Central memory CD8-positive, alpha-beta T cell (primary cell): Measurements from ENCODE around the gene TMEM39A.

ENCODE experiments used
- ATAC-seq: fragments of 150-1000 bp; cut with Tn5 transposase; replicated peaks from 2 replicates; pipeline ENCODE4 v1.10.0; 2022; ENCODE audit warnings: mild to moderate bottlenecking, moderate FRiP score, moderate number of reproducible peaks; ENCODE audit not compliant: poor library complexity, severe bottlenecking; ENCODE audit errors: extremely low read depth
- DNase-seq, 2 donors: peaks; one replicate each; pipeline ENCODE4 v3.0.0; 2021; ENCODE audit warnings: low spot score in 2 of 2
- H3K27ac Mint-ChIP-seq: one replicate; pipeline ENCODE4 v1.8.0; 2022; ENCODE audit warnings: low read depth, mild to moderate bottlenecking, moderate library complexity, mixed read lengths
- H3K27me3 Mint-ChIP-seq: one replicate; pipeline ENCODE4 v1.8.0; 2022; ENCODE audit warnings: mixed read lengths
- H3K36me3 Mint-ChIP-seq: one replicate; pipeline ENCODE4 v1.8.0; 2022; ENCODE audit warnings: mild to moderate bottlenecking, moderate library complexity, mixed read lengths; ENCODE audit not compliant: insufficient read depth
- H3K4me1 Mint-ChIP-seq: one replicate; pipeline ENCODE4 v1.8.0; 2022; ENCODE audit warnings: mixed read lengths
- H3K4me3 Mint-ChIP-seq: one replicate; pipeline ENCODE4 v1.8.0; 2022; ENCODE audit warnings: mild to moderate bottlenecking, moderate library complexity, mixed read lengths
- H3K9me3 Mint-ChIP-seq: one replicate; pipeline ENCODE4 v1.8.0; 2022; ENCODE audit warnings: mixed read lengths

TMEM39A gene

GRCh38 chr3:119490153-119490552 lies 26.7 kb upstream of the TMEM39A start:
- Mint-ChIP-seq H3K27ac (no peak overlapping the region), H3K27me3 (no peaks in the 10 kb centered on the region), H3K9me3 (no peaks in the 10 kb centered on the region), H3K36me3 (peaks cover 21% of the 10 kb centered on the region), H3K4me3 (no peak overlapping the region), H3K4me1 (no peaks in the 10 kb centered on the region)
- ATAC-seq (no peak), DNase-seq (no peak)

- Mint-ChIP-seq H3K27me3 (no peaks in the 10 kb centered on the region), H3K27ac (no peak overlapping the region), H3K9me3 (no peaks in the 10 kb centered on the region), H3K4me1 (no peaks in the 10 kb centered on the region), H3K4me3 (no peak overlapping the region), H3K36me3 (peaks cover 31% of the 10 kb centered on the region)
- ATAC-seq (no peak), DNase-seq (no peak)
These were observed 22.1 kb upstream of the TMEM39A start for GRCh38 chr3:119485563-119485962.

- H3K4me3 Mint-ChIP-seq: no peak overlapping the region
- no peak overlapping the region for H3K27ac Mint-ChIP-seq
- no peaks in the 10 kb centered on the region for H3K4me1 Mint-ChIP-seq
- peaks cover 34% of the 10 kb centered on the region for H3K36me3 Mint-ChIP-seq
- no peaks in the 10 kb centered on the region for H3K9me3 Mint-ChIP-seq
- H3K27me3 Mint-ChIP-seq: no peaks in the 10 kb centered on the region
- no peak for ATAC-seq
- no peak for DNase-seq
These were observed 19.7 kb upstream of the TMEM39A start for GRCh38 chr3:119483101-119483500.

GRCh38 chr3:119481079-119481478 lies 17.7 kb upstream of the TMEM39A start:
- DNase-seq (no peak), ATAC-seq (no peak)
- Mint-ChIP-seq H3K4me3 (no peak overlapping the region), H3K9me3 (no peaks in the 10 kb centered on the region), H3K36me3 (peaks cover 33% of the 10 kb centered on the region), H3K4me1 (no peaks in the 10 kb centered on the region), H3K27me3 (no peaks in the 10 kb centered on the region), H3K27ac (no peak overlapping the region)

- Mint-ChIP-seq H3K27ac (no peak overlapping the region), H3K4me3 (peak overlapping the region; percentile 90), H3K4me1 (peaks cover 31% of the 10 kb centered on the region), H3K9me3 (no peaks in the 10 kb centered on the region), H3K36me3 (peaks cover 37% of the 10 kb centered on the region), H3K27me3 (no peaks in the 10 kb centered on the region)
- no peak for DNase-seq
- no peak for ATAC-seq
These were observed 7.5 kb upstream of the TMEM39A start for GRCh38 chr3:119470866-119471265.

GRCh38 chr3:119469418-119470189 lies 6.2 kb upstream of the TMEM39A start:
- H3K27me3 Mint-ChIP-seq: no peaks in the 10 kb centered on the region
- peaks cover 31% of the 10 kb centered on the region for H3K4me1 Mint-ChIP-seq
- ATAC-seq: no peak
- peaks cover 33% of the 10 kb centered on the region for H3K36me3 Mint-ChIP-seq
- H3K4me3 Mint-ChIP-seq: peak overlapping the region; percentile 90
- no peaks in the 10 kb centered on the region for H3K9me3 Mint-ChIP-seq
- peak overlapping the region; percentile 81 for H3K27ac Mint-ChIP-seq
- no peak for DNase-seq

- Mint-ChIP-seq H3K27ac (peak overlapping the region; percentile 81), H3K36me3 (peaks cover 35% of the 10 kb centered on the region), H3K27me3 (no peaks in the 10 kb centered on the region), H3K9me3 (peaks cover 5% of the 10 kb centered on the region), H3K4me3 (peak overlapping the region; percentile 90), H3K4me1 (peaks cover 42% of the 10 kb centered on the region)
- no peak for ATAC-seq
- no peak for DNase-seq
These were observed 4.6 kb upstream of the TMEM39A start for GRCh38 chr3:119468041-119468440.

- no peak for ATAC-seq
These were observed 6.2 kb downstream of the TMEM39A start for GRCh38 chr3:119457246-119457645.

GRCh38 chr3:119456469-119456868 lies 6.9 kb downstream of the TMEM39A start:
- no peak overlapping the region for H3K27ac Mint-ChIP-seq
- peaks cover 57% of the 10 kb centered on the region for H3K36me3 Mint-ChIP-seq
- DNase-seq (no peak), ATAC-seq (no peak)
- no peaks in the 10 kb centered on the region for H3K9me3 Mint-ChIP-seq
- peaks cover 37% of the 10 kb centered on the region for H3K4me1 Mint-ChIP-seq
- no peaks in the 10 kb centered on the region for H3K27me3 Mint-ChIP-seq
- H3K4me3 Mint-ChIP-seq: no peak overlapping the region

More at GRCh38 chr3:119457246-119457645, 6.2 kb downstream of the TMEM39A start:
- peaks cover 54% of the 10 kb centered on the region for H3K36me3 Mint-ChIP-seq
- no peaks in the 10 kb centered on the region for H3K9me3 Mint-ChIP-seq
- peak overlapping the region; percentile 53 for H3K27ac Mint-ChIP-seq
- DNase-seq: no peak
- H3K4me1 Mint-ChIP-seq: peaks cover 37% of the 10 kb centered on the region
- H3K4me3 Mint-ChIP-seq: no peak overlapping the region
- H3K27me3 Mint-ChIP-seq: no peaks in the 10 kb centered on the region

GRCh38 chr3:119453822-119454221 lies 9.6 kb downstream of the TMEM39A start:
- no peak for ATAC-seq
- peaks cover 32% of the 10 kb centered on the region for H3K4me1 Mint-ChIP-seq

GRCh38 chr3:119444590-119444989 lies 18.8 kb downstream of the TMEM39A start:
- H3K27me3 Mint-ChIP-seq: no peaks in the 10 kb centered on the region
- H3K36me3 Mint-ChIP-seq: peaks cover 36% of the 10 kb centered on the region
- no peak overlapping the region for H3K27ac Mint-ChIP-seq
- no peaks in the 10 kb centered on the region for H3K9me3 Mint-ChIP-seq
- DNase-seq: no peak
- no peak for ATAC-seq
- H3K4me3 Mint-ChIP-seq: no peak overlapping the region
- H3K4me1 Mint-ChIP-seq: peaks cover 5% of the 10 kb centered on the region

More at GRCh38 chr3:119453822-119454221, 9.6 kb downstream of the TMEM39A start:
- no peak for DNase-seq
- H3K36me3 Mint-ChIP-seq: peaks cover 68% of the 10 kb centered on the region
- H3K4me3 Mint-ChIP-seq: no peak overlapping the region
- H3K9me3 Mint-ChIP-seq: no peaks in the 10 kb centered on the region
- H3K27me3 Mint-ChIP-seq: no peaks in the 10 kb centered on the region
- no peak overlapping the region for H3K27ac Mint-ChIP-seq

GRCh38 chr3:119443179-119443578 lies 20.2 kb downstream of the TMEM39A start:
- peak; percentile 36 for ATAC-seq
- no peak for DNase-seq
- H3K36me3 Mint-ChIP-seq: peaks cover 32% of the 10 kb centered on the region
- no peaks in the 10 kb centered on the region for H3K9me3 Mint-ChIP-seq
- H3K27ac Mint-ChIP-seq: no peak overlapping the region
- no peaks in the 10 kb centered on the region for H3K27me3 Mint-ChIP-seq
- H3K4me1 Mint-ChIP-seq: peaks cover 12% of the 10 kb centered on the region
- no peak overlapping the region for H3K4me3 Mint-ChIP-seq

GRCh38 chr3:119437691-119438258 lies 25.6 kb downstream of the TMEM39A start:
- DNase-seq (no peak), ATAC-seq (peak; percentile 95)
- H3K27ac Mint-ChIP-seq: no peak overlapping the region
- peaks cover 47% of the 10 kb centered on the region for H3K36me3 Mint-ChIP-seq
- no peak overlapping the region for H3K4me3 Mint-ChIP-seq
- H3K9me3 Mint-ChIP-seq: no peaks in the 10 kb centered on the region
- no peaks in the 10 kb centered on the region for H3K27me3 Mint-ChIP-seq
- H3K4me1 Mint-ChIP-seq: peaks cover 26% of the 10 kb centered on the region
